SKM-1 treated with dmso at 0.1 percent for 144 hours (cell line): Measurements from ENCODE around the gene ASB1.

Experiments
- DNase-seq: peaks from one replicate; lab custom pipeline; 2025; ENCODE audit not compliant: unreplicated experiment; lab: John Stamatoyannopoulos, UW

The ASB1 gene, protein sequence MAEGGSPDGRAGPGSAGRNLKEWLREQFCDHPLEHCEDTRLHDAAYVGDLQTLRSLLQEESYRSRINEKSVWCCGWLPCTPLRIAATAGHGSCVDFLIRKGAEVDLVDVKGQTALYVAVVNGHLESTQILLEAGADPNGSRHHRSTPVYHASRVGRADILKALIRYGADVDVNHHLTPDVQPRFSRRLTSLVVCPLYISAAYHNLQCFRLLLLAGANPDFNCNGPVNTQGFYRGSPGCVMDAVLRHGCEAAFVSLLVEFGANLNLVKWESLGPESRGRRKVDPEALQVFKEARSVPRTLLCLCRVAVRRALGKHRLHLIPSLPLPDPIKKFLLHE

DNA sequence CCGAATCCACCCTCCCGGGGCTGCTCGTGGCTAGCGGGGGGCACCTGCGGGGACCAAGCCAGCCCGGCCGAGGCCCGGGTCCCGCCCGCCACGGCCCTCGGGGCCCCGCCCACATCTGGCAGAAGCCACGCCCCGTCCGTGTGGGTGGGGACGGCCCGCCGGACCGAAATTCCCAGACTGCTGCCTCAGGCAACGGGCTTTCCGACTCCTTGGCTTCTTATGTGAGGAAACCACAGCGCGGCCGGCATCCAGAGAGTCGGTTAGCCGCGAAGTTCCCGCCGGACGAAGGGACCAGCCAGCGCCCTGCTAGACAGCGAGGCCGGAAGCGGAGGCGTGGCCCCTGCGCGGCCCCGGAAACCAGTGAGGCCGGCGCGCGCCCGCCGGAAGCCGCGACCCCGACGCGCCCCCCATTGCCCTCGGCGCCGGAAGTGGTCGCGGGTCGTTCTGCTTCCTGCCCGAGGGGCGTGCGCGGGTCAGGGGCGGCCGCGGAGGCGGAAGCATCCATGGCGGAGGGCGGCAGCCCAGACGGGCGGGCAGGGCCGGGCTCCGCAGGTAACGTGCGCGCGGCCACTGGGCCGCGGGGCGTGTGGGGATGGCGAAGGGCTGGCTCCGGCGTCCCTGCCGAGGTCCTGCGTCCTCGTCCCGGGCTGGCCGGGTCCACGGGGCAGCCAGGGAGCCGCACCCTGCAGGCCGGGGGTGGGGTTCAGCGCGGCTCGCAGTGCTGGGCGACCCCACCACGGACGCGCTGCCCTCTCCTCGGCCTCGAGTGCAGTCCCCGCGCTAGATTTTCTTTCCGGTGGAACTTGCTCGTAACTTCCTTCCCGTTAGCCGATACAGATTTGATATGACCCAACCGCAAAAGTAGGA, at the start of gene ASB1:
Gene ASB1, plus strand, starts transcription at position 360 of the 867 bp plus-strand sequence. Its CDS starts 144 bp downstream, at position 504.
- peak; percentile 39 for DNase-seq

DNA sequence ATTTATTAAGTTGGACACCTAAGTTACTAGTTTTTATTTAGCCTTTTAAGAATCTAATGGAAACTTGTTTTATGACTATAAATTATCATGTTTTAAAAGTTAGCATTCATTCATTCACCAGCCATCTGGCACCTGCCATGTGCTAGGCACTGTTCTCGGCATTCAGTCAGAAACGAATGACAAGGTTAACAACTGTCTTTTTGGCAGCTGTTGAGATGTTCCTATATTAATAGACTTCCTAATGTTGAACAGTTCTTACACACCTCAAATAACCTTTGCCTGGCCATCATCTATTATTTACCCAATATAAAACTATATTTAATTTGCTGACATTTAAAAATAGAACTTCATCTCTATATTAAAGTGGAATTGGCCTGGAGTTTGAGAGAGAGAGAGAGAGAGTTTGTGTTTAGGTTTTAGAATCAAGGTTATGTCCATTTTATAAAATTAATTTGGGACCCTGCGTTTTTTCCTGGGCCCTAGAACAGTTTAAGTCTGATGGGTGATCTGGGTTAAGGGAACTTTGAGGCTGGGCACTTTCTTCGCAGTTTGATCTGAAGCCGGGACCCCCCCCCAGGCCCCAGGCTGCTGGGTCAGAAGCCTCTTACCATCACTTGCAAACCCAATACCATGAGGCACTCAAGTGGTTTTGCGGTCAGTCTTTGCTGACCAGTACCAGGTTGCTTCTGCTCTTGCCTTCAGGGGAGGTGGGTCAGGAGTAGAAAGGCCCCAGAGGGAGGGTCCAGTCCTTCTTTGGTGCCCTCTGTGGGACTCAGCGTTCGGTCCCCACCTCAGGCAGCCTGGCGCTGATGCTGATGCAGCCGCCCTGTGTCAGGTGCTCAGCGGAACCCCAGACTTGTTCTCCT, 48.3 kb upstream of the ASB1 start:
- no peak for DNase-seq

DNA sequence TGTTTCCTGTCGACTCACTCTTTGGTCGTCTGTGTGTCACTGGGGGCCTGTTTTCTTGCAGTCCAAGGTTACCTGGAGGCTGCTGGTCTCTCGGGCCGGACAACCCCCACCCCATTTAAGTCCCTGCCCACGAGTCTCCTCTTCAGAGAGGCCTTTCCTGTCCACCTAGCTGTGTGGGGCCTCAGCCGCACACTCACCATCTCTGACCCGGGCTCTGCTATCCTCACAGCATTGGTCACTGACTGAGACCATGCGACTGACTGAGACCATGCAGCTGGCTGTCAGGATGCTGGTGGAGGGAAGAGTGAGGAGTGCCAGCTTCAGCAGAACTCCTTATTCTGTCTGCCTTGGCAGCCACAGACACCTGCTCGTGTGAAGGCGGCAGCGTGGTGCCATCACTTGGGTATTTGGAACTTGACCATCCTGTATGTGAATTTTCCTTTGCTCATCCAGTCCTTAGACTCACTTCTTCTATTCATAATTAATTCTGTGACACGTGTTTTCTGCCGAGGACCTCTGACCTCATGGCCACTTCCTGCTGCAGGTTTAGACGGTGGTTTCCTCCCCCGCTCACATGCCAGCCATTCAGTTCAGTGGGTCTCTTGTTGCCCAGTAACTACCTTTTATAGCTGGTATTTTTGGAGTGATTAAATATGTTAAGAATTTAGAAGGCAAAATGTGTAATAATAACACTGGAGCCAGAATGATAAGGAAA, 47.5 kb upstream of the ASB1 start:
- DNase-seq = peak; percentile 50

DNA sequence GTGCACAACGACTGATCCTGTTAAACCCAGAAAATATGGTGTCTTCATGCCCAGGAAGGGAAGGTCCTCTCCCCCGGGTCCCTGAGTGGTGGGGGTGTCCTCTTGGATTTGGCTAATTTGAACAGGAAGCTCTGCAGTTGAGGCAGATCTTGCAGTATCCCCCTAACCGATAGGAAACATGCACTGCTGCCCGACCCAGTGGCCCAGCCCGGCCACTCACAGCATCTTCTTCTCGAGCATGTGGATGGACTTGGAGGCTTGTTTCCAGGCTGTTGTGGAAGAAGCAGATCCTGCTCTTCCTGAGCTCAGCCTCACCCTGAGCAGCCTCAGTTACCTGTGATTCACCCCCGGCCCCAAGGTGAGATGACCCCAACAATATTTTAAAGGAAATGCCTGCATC, 46.4 kb upstream of the ASB1 start:
- no peak for DNase-seq

DNA sequence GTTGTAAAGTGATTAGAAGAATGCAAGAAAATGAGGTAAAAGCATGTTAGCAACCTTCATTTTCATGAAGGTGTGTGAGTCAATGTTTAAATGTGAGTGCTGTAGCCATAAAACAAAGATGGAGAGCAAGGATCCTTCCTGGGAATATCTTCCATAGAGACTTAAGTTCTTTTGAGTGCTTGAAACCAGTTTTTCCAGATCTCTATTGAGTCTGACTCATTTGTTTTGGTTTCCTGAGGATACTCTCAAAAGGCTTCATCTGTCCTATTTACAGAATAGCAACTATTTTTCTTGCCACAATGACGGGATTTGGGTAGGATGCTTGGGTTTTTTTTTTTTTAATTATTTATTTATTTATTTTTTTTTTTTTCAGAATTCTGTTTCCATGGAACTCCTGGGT, 45.9 kb upstream of the ASB1 start:
- DNase-seq = no peak

DNA sequence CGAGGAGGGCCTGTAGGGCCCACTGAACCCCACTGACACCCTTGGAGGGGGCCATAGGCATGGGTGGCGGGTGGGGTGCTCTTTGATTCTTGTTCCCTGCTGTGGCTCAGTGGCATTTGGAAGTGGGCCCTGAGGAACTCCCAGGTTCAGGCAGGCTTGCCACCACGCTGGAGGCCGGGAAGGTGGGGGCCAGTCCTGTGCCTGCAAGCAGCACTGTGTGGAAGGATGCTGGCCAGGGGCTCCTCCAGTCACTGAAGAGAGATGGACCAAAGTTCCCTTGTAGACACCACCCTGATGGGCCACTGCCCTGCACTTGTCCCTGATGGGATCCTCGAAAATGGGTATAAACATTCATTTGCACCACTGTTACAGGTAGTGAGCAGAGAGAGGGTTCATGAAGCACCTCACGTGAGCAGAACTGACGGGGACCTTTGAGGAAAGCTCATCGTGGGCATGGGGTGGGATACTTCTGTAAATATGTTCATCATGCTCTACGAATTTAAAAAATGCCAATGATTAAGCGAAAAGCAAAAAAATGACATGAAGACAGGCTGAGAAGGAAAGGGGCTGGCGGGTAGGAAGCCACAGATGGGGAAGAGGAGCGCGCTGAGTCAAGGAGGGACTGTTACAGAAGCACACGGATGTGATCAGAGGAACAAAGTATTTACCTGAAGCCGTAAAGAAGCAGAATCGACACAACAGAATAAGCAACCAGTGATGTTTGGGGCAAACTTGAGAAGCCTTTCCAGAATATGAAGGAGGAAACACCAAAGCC, 45.2 kb upstream of the ASB1 start:
- DNase-seq = peak; percentile 34

DNA sequence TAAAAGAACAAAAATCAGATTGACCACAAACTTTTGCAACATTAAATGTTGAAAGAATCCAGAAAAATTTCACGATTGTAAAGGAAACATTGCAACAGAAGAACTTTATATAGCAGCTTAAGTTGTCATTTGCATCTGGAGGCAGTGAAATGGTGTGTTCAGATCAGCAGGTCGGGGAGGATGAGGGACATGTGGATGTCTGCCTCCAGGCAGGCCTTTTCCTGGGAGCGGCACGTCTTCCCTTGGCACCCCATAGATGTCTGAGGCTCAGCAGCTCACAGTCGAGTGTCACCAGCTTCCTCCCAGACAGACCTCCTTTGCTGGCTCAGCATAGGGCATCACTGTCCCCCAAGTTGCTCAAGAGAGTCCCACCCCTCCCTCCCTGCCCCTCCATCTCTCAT, 44.3 kb upstream of the ASB1 start:
- peak; percentile 76 for DNase-seq

DNA sequence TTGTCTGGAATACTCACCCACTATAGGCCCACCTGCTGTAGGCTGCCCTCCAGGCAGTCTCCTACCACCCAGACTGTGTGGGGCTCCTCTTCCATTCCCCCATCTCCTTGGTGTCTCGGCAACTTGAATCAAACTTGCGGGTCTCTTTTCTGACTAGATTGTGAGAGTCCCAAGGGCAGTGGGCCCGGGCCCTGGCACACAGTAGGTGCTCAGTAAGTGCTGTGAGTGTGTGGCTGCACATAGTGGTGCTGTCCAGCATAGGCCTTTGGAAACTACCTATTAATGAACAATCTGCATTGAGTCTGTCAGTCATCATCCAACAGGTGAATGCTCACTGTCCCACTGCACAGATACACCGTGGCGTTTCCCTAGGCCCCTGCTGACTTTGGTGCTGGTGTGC, 43.6 kb upstream of the ASB1 start:
- DNase-seq = no peak

DNA sequence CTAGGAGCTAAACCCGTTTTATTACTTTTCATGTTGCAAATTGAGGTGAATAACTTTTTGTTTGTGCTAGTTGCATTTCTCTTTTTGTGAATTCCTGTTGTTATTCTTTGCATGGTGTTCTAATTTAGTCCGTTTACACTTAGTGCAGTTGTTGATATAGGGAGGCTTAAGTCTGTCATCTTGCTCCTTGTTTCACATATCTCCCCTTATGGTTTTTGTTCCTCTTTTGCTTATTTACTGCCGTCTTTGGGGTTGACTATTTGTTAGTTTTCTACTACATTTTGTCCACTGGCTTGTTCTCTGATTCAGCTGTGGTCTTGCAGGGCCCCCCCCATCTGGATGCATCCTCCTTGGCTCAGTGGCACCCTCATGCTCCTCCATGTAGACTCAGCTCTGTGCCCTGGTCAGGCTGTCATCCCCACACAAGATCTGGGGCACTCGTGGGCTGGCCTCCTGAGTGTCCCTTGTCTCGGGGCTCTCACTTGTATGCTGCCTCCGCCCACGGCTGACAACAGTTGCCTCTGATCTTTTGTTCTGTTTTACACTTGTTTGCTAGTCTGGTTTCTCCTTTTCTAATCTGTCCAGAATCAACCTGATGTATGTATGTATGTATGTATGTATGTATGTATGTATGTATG, 42.9 kb upstream of the ASB1 start:
- no peak for DNase-seq

DNA sequence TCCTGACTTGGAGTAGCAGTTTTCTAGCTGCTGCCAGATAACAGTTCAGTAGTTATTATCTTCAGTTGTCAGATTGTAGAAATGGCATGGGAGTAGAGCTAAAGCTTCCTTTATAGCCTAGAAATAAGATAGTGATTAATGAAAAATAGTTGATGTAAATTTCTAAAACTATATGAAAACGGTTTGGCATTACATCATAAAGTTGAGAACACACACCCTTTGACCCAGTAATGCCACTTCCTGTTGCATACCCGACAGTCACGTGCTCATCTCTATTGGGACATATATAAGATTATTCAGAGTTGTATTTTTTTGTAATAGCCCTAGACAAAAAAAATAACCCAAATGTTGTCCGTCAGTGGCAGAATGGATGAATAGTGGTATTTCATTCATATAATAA, 39.4 kb upstream of the ASB1 start:
- DNase-seq = peak; percentile 46

DNA sequence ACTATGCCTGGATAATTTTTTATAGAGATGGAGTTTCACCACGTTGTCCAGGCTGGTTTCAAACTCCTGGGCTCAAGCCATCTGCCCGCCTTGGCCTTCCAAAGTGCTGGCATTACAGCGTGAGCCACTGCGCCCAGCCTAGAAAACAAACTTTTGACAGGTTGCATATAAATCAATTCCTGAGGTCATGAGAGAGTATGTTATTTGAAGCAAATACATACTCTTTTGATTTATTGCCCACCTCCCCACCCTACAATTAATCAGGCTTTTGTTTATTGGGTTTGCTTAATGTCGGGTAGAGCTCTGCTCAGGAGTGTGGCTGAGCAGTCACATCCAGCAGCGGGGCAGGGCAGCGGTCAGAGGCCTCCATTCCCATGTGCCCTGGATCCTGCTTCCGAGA, 37.9 kb upstream of the ASB1 start:
- DNase-seq = no peak

DNA sequence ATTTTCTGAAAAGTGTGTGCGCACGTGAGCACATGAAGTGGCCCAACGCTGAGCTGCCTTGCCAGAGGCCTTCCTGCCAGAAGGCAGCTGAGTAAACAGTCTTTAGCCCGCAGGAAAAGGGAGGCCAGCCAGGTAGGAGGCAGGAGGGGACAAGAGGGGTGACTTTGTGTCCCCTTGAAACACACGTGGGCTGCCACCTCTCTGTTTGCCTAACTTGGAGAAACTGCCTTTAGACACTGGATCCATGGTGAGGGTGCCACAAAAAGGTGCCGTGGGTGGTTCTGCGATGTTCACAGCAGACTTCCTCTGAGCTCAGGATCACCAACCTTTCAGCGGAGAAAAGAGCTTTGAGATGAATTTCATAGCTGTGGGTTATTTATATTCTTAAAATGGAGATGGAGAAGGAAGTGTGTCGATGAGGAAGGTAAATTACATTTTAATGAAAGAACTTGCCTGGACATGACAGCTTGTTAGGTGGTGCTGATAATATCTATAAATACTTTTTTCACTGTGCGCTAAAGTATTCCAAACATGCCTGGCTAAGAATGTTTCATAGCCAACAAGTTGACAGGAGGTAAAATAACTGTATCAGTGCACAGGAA, 36.6 kb upstream of the ASB1 start:
- DNase-seq = no peak

DNA sequence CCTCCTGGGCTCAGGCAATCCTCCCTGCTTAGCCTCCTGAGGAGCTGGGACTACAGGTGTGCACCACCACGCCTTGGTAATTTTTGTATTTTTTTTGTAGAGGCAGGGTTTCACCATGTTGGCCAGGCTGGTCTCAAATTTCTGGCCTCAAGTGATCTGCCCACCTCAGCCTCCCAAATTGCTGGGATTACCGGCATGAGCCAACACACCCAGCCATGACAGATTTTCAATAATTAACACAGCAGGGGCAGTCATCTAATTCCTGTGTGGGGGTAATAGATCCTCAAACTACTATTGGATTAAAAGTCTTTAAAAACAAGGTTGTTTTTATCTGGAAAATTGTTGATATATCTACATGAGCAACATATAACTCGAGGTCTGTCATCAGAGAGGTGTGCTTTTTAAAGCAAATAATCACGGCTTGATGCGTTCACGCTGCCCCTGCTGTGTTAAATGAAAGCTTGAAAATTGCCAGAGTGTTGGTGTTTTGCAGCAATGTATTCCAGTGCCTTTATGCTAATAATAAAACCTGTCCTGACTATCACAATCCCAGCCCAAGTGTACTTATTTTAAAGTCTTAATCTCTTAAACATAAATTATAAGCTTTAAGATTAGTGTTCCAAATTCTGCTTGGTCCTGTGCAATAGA, 35.6 kb upstream of the ASB1 start:
- no peak for DNase-seq

DNA sequence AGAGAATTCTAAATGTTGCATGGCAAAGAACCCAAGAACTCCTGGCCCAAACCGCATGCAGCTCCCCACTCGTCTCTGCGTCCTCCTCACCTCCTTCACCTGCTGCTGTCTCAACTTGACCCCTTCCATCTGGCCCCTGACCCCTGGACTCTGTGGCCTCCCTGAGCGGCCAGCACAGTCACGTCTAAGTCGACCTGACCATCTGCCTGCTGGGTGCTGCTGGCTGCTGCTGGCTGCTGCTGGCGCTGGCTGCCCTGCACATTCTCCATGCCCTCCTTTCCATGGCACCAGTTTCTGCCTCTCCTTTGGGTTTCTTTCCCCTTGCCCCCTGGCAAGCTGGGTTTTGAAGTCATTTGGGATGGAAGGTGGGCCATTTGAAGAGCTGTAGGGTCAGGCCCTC, 30.1 kb upstream of the ASB1 start:
- no peak for DNase-seq

DNA sequence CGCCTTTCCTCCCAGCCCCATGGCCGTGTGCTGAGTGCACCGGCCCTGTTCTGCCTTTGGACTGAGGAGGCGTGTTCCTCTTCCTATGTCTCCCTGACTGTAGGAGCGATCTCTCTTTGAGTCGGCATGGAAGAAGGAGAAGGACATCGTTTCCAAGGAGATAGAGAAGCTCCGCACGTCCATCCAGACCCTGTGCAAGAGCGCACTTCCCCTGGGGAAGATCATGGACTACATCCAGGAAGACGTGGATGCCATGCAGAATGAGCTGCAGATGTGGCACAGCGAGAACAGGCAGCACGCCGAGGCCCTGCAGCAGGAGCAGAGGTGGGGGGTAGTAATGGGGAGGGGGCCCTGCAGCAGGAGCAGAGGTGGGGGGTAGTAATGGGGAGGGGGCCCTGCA, 29.4 kb upstream of the ASB1 start:
- DNase-seq = no peak

DNA sequence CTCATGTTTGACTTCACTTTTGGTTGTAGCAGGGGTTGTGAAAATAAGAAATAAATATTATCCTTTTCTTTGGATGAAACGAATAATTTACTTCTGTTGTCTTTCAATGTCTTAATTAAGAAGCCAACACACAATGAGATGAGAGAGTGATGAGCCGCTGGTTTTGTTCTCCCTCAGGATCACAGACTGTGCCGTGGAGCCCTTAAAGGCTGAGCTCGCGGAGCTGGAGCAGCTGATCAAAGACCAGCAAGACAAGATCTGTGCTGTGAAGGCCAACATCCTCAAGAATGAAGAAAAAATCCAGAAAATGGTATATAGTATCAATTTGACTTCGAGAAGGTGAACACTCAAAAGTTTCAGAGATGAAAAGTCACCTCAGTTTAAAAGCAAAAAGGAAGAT, 28.1 kb upstream of the ASB1 start:
- no peak for DNase-seq

DNA sequence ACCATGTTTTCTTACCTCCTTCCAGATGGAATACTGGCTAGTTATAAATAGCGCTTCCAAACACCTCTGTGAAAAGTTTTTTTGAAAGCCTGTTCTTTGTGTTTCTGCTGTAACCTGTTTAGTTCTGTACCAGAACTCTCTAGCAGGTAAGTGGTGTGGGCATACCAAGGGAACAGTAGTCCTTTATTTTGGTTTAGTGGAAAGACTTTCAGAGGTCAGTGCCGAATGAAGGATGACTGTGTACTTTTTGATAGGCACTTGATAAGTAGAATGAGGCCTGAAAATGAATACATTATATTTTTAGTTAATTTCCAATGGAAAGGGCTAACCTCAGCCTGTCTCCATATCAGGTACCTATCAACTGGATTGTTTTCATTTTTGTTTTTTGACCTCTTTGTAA, 27.6 kb upstream of the ASB1 start:
- DNase-seq = no peak

DNA sequence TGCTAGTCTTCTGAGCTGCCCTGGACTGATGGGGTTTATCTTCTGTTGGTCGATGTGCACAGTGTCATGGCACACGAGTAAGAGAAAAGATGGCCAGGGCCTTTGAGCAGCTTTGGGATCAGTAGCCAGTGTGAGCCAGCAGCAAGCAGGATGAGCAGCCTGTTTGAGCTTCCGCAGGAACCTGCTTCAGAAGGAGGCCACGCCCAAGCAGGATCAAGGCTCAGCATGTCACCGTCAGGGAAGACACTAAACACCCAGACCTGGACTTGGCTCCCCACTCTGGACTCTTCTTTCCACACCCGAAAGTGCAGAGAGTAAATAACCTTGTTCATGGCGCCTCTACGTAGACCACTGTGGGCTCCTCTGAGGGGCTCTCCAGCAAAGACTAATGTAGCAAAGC, 25.2 kb upstream of the ASB1 start:
- no peak for DNase-seq
